RCC 7860 (cell line): ENCODE measurements around the gene EHMT1.
A peak's percentile ranks its signal among the peaks of the same experiment; 100 is the strongest.
"Not testable (repeated sequence)": the region's sequence is repeated elsewhere in the genome, so short reads cannot be mapped to it uniquely, and the experiment has no call there.

Source experiments
- DNase-seq: peaks from one replicate; pipeline ENCODE4 v3.0.0-alpha.2; 2015; ENCODE audit warnings: low spot score
- FAIRE-seq: peaks from 2 replicates; lab custom pipeline; 2012; peaks lifted over from hg19 to GRCh38; lab: Jason Lieb, UNC

Gene EHMT1

DNA sequence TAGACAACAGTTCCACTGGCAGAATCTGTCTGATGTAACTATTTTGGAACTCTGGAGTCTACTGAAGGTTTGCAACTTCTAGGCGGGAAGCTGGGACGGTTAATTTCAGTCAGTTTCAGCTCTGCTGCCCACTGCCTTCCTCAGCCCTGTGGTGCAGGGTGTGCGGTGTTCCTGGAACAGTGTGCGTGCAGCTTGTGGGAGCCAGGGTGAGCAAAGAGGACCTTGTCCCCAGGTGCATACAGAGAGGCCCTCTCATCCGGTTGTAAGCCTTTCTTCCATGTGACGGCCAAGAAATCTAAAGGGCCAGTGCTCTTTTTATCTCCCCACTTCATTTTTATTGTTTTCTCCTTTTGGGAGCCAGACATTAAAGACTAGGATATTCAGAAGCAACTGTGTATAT lies 114.6 kb downstream of the EHMT1 start:
- no peak for FAIRE-seq
- DNase-seq = no peak

- FAIRE-seq = no peak
- no peak for DNase-seq
Observed at GRCh38 chr9:137734181-137734580, 115.4 kb downstream of the EHMT1 start.

- DNase-seq, FAIRE-seq: not testable (repeated sequence)
Observed at GRCh38 chr9:137738182-137738696, 119.4 kb downstream of the EHMT1 start.

DNA sequence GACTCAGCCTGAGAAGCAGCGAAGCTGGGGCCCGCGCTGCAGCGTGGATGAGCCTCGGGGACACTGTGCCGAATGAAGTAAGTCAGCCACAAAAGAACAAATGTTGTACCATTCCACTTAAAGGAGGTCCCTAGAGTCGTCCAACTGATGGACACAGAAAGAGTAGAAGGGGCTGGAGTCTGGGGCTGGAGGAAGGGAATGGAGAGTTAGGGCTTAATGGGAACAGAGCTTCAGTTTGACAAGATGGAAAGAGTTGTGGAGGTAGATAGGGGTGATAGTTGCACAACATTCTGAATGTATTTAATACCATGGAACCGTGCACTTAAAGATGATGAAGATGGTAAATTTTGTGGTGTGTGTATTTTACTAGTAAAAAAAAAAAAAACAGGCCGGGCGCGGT lies 119.9 kb downstream of the EHMT1 start:
- DNase-seq (no peak), FAIRE-seq (no peak)

DNA sequence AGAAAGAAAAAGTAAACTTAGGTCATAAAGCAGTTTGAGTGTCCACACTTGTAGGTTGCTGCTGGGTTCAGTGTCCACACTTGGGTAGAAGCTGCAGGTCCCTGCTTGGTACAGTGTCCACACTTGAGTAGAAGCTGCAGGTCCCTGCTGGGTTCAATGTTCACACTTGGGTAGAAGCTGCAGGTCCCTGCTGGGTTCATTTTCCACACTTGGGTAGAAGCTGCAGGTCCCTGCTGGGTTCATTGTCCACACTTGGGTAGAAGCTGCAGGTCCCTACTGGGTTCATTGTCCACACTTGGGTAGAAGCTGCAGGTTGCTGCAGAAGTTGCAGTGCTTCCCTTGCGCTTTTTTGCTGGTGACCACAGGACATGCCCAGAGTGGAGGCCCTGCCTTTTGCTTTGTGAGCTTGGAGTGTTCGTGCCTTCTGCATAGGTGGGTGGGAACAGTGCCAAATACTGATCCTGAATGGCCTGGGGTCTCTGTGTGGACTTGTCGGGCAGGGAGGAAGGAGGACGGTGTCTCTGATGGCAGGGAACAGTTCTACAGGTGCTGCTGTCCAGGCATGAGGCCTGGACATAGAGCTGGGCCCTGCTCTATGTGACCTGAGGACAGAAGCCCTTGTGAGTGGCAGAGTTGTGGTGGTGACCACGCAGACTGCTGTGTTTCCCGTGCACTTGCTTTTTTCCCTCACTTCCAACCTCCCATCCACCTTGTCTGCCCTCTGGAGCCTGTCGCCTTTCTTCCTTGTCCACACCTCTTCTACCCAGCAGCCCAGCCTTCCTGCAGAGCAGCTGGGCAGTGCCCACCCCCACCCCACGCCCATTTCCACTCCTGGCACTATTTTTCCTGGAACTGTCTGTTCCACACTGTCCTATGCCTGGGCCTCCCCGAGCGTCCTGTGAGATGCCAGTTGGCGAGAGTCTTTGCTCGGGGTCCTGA lies 120.8 kb downstream of the EHMT1 start:
- FAIRE-seq (no peak), DNase-seq (no peak)

- FAIRE-seq = no peak
- no peak for DNase-seq
Observed at GRCh38 chr9:137740312-137740711, 121.5 kb downstream of the EHMT1 start.

- FAIRE-seq (no peak), DNase-seq (no peak)
Observed at GRCh38 chr9:137741330-137741729, 122.5 kb downstream of the EHMT1 start.

DNA sequence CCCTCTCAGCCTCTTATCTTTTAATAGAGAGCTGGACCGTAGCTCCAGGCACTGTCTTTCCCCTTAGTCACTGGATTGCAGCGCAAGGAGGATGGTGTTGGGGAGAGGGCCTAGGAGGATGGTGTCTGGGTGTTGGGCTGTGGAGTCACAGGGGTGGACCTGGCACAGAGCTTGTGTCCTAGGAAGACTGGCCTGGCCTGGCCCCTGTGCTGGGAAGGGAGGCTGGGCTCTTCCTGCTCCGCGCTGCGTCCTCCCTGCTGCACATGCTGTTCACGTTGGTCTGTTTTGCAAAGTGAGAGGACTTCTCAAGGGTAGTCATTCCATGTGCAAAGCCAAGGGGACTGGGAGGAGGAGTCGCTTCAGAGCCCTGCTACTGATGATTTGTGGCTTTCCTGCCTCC lies 123.9 kb downstream of the EHMT1 start:
- DNase-seq = no peak
- FAIRE-seq = no peak

GRCh38 chr9:137743695-137744094 lies 124.9 kb downstream of the EHMT1 start:
- DNase-seq = no peak
- FAIRE-seq = no peak

DNA sequence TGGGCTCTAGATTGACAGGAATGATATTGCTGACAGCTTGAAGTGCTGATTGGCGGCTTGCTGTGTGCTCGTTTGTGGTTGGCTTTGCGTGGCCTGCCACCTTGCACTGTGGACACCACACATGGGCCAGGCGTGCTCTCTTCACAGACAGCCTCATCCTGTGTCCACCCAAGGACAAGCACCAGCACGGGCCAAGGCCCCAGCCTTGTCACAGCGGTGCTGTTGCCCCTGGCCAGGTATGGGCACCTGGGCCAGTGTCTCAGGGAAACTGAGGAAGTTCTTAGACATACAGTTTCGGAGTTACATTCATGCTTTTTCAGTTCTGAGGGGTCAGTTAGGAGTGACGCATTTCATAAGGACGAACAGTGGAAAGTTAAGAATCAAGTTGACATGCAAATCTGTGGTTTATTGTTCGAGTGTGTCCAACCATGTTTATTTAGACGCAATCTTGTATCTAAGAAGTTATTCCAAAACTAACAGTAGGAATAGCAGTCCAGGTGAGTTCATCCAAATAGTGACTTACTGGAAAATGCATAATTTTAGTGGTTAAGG lies 125.9 kb downstream of the EHMT1 start:
- DNase-seq (no peak), FAIRE-seq (no peak)

DNA sequence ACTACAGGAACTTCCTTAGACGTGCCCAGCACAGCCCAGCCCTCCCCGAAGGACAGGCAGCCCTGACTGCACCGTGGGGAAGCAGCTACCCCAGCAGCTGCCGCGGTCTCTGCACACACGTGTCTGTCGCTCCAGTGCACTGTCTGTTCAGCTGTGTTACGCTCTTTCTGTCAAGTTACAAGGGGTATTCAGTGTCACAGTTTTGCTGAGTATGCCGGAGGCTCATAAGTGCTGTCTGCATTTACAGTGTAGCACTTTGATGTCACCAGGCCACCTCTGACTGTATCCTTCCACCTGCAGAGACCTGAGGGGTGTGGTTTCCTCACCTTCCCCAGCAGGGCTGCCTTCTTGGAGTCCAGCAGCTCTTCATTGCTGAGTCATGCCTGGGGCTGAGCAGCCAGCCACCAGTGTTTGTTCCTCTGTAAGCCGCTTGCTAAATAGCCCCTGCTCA lies 126.8 kb downstream of the EHMT1 start:
- peak; percentile 49 for DNase-seq
- FAIRE-seq = no peak

GRCh38 chr9:137748311-137748710 lies 129.5 kb downstream of the EHMT1 start:
- no peak for DNase-seq
- FAIRE-seq = no peak

DNA sequence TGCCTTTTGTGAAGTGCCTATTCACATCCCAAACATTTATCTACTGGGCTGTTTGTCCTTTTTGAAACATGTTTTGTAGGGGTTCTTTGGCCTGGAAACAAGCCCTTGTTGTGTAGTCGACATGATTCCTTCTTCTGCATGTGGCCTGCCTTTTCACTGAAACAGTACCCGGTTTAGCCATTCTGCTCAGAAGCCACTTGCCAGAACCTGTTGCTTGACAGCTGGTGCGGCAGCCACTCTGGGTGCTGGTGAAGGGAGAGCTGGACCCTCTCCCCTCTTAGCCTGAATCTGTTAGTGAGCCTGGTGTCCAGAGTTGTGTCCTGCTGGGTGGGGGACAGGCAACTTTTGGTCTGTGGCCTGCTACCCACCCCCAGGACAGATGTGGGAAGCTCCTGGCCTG lies 129.9 kb downstream of the EHMT1 start:
- FAIRE-seq (no peak), DNase-seq (no peak)

DNA sequence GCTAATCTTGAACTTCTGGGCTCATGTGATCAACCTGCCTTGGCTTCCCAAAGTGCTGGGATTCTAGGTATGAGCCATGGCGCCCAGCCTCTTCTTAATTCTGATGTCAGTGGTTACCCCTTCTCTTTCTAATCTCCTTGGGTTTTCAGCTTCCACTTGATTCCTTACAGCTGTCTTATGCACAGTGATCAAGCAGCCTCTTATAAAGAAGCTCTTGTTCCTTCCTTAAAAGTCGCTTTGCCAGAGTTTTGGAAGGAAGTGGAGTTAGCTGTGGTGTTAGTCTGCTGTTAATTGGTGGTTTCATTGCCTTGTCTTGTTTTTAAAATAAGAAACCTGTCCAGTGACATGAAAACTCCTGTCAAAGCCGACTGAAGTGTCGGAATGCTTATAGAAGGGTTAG lies 130.7 kb downstream of the EHMT1 start:
- DNase-seq = no peak
- FAIRE-seq = no peak

GRCh38 chr9:137750007-137750406 lies 131.2 kb downstream of the EHMT1 start:
- no peak for FAIRE-seq
- no peak for DNase-seq

GRCh38 chr9:137750566-137750965 lies 131.8 kb downstream of the EHMT1 start:
- DNase-seq = no peak
- FAIRE-seq = no peak

DNA sequence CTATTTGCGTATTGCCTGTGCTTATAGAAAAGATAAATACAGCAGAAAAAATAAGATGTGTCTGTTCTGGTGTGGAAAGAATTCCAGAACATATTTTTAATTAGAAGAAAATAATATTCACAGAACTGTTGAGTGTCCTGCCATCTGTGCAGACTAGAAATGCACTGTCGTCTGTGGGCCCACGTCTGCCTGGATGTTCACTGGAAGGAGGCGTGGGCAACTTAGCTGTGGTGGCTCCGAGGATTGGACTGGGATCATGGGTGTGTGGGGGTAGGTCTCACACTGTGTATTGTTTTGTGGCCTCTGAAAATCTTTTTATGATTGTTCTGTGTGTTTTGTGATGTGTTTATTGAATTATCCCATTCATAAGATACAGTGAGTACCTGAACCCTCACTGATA lies 132.8 kb downstream of the EHMT1 start:
- no peak for DNase-seq
- no peak for FAIRE-seq

DNA sequence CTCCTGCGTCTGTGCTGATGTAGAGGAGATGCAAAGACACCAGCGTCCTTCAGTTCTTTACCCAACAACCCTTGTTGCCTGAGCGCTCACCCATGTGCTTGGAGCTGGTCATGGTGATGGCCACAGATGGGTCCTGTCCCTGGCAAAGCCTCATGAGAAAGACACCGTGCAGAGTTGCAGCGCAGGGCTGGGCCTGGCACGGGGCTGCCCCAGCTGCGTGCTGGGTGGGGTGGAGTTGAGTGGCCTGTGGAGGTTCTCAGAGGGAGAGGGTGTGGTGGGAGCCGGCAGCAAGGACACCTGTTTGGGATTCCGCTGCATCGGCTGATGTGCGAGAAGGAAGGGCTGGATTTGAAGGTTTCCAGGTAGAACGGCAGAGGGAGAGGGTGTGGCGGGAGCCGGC lies 133.6 kb downstream of the EHMT1 start:
- FAIRE-seq (no peak), DNase-seq (no peak)

- DNase-seq (no peak), FAIRE-seq (no peak)
Observed at GRCh38 chr9:137753192-137753765, 134.5 kb downstream of the EHMT1 start.

DNA sequence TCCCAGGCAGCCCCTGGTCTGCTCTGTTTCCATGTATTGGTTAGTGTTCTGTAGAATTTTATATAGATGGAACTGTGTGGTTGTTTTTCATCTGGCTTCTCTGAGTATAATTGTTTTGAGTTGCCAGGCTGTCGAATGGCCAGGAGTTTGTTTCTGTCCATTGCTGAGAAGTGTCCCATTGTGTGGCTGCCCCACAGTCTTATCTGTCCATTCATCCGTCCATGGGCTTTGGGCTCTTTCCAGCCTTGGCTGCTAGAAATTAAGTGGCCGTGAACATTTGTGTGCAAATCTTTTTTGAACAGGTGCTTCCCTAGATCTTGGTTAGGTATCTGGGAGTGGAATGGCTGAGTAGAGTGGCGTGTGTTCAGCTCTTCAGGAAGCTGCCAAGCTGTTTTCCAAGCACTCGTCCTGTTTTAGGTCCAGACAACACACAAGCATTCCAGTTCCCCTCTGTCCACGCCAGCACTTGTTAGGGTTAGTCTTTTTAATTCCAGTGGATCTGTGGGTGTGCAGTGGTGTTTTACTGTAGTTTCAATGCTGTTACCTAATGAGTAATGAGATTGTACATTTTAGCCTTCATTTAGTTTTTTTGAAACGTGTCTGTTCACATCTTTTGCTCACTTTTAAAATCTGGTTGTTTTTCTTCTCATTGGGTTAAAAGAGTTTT lies 136.6 kb downstream of the EHMT1 start:
- DNase-seq = no peak
- no peak for FAIRE-seq

- FAIRE-seq (no peak), DNase-seq (no peak)
Observed at GRCh38 chr9:137756045-137756744, 137.4 kb downstream of the EHMT1 start.
